BLaER1 treated with 17β-estradiol and CSF1 and Interleukin-3, amounts not matched to agents 10 nM and 100 nM (cell line): ENCODE results near the gene ARHGAP8.

Experiments
- H3K27ac ChIP-seq, 11 experiments: shearing (Covaris generic); formaldehyde crosslinking; 2 replicates each; pipeline ENCODE4 v1.8.1; 2022
- H3K27me3 ChIP-seq, 11 experiments: shearing (Covaris generic); formaldehyde crosslinking; 2 replicates each; pipeline ENCODE4 v1.8.1; 2022
- H3K36me3 ChIP-seq, 11 experiments: shearing (Covaris generic); formaldehyde crosslinking; 2 replicates each; pipeline ENCODE4 v1.8.1; 2022
- H3K4me1 ChIP-seq, 10 experiments: shearing (Covaris generic); formaldehyde crosslinking; 2 replicates each; pipeline ENCODE4 v1.8.1; 2022
- H3K4me2 ChIP-seq, 11 experiments: shearing (Covaris generic); formaldehyde crosslinking; 2 replicates each; pipeline ENCODE4 v1.8.1; 2022
- H3K4me3 ChIP-seq, 10 experiments: shearing (Covaris generic); formaldehyde crosslinking; 2 replicates each; pipeline ENCODE4 v1.8.1; 2022
- H3K9ac ChIP-seq, 11 experiments: shearing (Covaris generic); formaldehyde crosslinking; 2 replicates each; pipeline ENCODE4 v1.8.1; 2022
- H3K9me3 ChIP-seq, 11 experiments: shearing (Covaris generic); formaldehyde crosslinking; replicated peaks in 1 of 11; 2 replicates each; pipeline ENCODE4 v1.8.1; 2022
- H4K20me1 ChIP-seq, 11 experiments: shearing (Covaris generic); formaldehyde crosslinking; 2 replicates each; pipeline ENCODE4 v1.8.1; 2022
- Cebpa-rat ChIP-seq, 11 experiments: shearing (Covaris generic); IDR thresholded peaks; 2 replicates each; pipeline ENCODE4 v1.8.1; 2022

The ARHGAP8 gene

DNA sequence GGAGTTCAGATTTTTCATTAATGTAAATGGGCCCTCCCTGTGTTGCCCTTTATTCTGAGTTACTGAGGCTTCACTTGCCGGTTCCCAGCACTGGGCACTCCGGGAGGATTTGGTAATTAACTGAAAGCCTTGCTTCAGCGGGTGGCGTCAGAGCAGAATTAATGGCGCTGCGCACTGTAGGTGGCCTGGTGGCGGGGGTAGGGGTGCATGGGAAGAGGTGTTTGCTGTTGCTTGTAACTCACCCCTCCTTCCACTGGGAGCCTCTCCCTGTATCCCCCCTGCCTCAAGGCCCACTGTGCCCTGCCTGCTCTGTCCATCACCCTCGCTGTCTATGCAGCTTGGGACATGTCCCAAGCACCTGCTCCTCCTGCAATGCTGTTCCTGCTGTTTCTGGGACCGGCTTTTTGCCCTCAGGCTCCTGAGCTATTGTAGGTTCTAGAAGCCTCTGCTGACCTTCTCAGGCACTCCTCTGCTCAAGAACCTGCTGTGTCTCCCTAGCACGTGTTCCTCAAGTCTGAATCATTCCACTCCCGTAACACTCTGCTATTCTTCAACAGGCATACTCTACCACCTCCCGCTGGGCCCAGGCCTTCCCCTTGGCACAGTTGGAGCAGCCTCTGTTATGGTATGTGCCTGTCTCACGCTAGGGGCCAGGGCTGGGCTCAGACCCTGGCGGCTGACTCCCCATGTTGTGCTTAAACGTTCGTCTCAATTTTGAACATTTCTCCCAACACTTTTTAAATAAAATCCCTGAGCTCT, 24.4 kb downstream of the ARHGAP8 start:
- Histone ChIP-seq H3K9me3 (peaks cover 13 to 19% (median 17%) of the 10 kb centered on the region in 11 experiments; a peak in 20 of 22 replicates), H3K4me3 (no peak overlapping the region), H3K9ac (no peak overlapping the region), H3K4me2 (no peak overlapping the region), H3K27ac (no peak overlapping the region), H3K4me1 (no peaks in the 10 kb centered on the region), H3K27me3 (no peaks in the 10 kb centered on the region), H4K20me1 (no peaks in the 10 kb centered on the region; a peak in 1 of 22 replicates), H3K36me3 (no peaks in the 10 kb centered on the region)
- TF ChIP-seq Cebpa-rat (IDR thresholded peaks at IDR 0.05), result no peak

DNA sequence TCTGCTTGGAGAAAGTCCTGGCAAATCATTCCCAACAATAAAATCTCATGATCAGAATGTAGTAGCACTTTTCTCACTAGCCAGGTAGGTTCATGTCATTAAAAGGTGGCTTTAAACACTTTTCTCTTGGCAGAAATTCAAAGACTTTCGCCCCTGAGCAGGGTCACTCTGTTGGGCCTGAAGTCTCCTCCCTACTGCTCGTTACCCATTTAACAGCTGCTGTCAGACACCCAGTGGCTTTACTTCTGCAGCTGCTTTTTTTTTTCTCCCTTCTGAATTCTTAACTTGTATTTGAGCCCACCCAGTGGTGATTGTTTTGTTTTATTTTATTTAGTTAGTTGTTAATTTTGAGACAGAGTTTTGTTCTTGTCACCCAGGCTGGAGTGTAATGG, 25.0 kb downstream of the ARHGAP8 start:
- H3K9ac ChIP-seq, result no peak overlapping the region
- H3K4me1 ChIP-seq, result no peaks in the 10 kb centered on the region
- H4K20me1 ChIP-seq, result no peaks in the 10 kb centered on the region; a peak in 1 of 22 replicates
- H3K27me3 ChIP-seq, result no peaks in the 10 kb centered on the region
- peaks cover 13 to 18% (median 16%) of the 10 kb centered on the region in 11 experiments; a peak in 20 of 22 replicates for H3K9me3 ChIP-seq
- no peak for TF ChIP-seq Cebpa-rat (IDR thresholded peaks at IDR 0.05)
- no peaks in the 10 kb centered on the region for H3K36me3 ChIP-seq
- H3K27ac ChIP-seq, result no peak overlapping the region
- H3K4me3 ChIP-seq, result no peak overlapping the region
- H3K4me2 ChIP-seq, result no peak overlapping the region

- H3K4me2 ChIP-seq, result no peak overlapping the region
- no peaks in the 10 kb centered on the region; a peak in 1 of 22 replicates for H4K20me1 ChIP-seq
- no peak for TF ChIP-seq Cebpa-rat (IDR thresholded peaks at IDR 0.05)
- H3K27ac ChIP-seq, result no peak overlapping the region
- no peaks in the 10 kb centered on the region for H3K4me1 ChIP-seq
- H3K9ac ChIP-seq, result no peak overlapping the region
- H3K36me3 ChIP-seq, result no peaks in the 10 kb centered on the region
- H3K4me3 ChIP-seq, result no peak overlapping the region
- no peaks in the 10 kb centered on the region for H3K27me3 ChIP-seq
- H3K9me3 ChIP-seq, result no peaks in the 10 kb centered on the region
These were observed 28.6 kb downstream of the ARHGAP8 start for GRCh38 chr22:44780876-44781449.

DNA sequence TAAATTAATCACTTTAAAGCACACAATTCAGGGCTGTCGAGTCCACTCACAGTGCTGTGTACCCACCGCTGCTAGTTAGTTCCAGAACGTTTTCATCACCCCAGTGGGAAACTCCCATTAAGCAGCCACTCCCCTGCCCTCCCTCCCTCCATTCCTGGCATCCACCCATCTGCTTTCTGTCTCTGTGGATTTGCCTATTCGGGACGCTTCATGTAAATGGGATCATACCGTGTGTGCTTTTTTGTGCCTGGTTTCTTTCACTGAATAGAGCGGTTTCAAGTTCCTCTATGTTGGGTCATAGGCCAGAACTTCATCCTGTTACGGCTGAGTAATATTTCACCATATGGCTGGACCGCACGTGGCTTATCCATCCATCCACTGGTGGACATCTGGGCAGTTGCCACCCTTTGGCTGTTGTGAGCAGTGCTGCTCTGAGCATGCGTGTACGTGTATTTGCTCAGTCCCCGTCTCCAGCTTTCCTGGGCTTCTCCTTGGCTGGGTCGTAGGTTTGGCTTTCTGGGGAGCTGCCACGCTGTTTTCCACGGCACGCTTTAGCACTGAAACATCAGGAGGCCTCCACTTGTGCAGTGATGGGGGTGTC, 30.1 kb downstream of the ARHGAP8 start:
- no peaks in the 10 kb centered on the region; a peak in 1 of 22 replicates for H4K20me1 ChIP-seq
- TF ChIP-seq Cebpa-rat (IDR thresholded peaks at IDR 0.05), result no peak
- H3K4me1 ChIP-seq, result no peaks in the 10 kb centered on the region

GRCh38 chr22:44783091-44783490, 30.7 kb downstream of the ARHGAP8 start:
- H4K20me1 ChIP-seq, result no peaks in the 10 kb centered on the region; a peak in 1 of 22 replicates
- H3K36me3 ChIP-seq, result no peaks in the 10 kb centered on the region
- H3K4me2 ChIP-seq, result no peak overlapping the region
- H3K27ac ChIP-seq, result no peak overlapping the region
- H3K4me1 ChIP-seq, result no peaks in the 10 kb centered on the region
- H3K27me3 ChIP-seq, result no peaks in the 10 kb centered on the region
- no peak for TF ChIP-seq Cebpa-rat (IDR thresholded peaks at IDR 0.05)
- no peaks in the 10 kb centered on the region for H3K9me3 ChIP-seq
- no peak overlapping the region for H3K4me3 ChIP-seq
- no peak overlapping the region for H3K9ac ChIP-seq

More for the DNA sequence above, 30.1 kb downstream of the ARHGAP8 start:
- Histone ChIP-seq H3K4me3 (no peak overlapping the region), H3K9ac (no peak overlapping the region), H3K9me3 (no peaks in the 10 kb centered on the region), H3K27me3 (no peaks in the 10 kb centered on the region), H3K4me2 (no peak overlapping the region), H3K36me3 (no peaks in the 10 kb centered on the region), H3K27ac (no peak overlapping the region)

- Histone ChIP-seq H3K9me3 (no peaks in the 10 kb centered on the region), H3K27ac (no peak overlapping the region), H4K20me1 (no peaks in the 10 kb centered on the region; a peak in 1 of 22 replicates), H3K27me3 (no peaks in the 10 kb centered on the region), H3K4me1 (no peaks in the 10 kb centered on the region), H3K9ac (no peak overlapping the region), H3K4me3 (no peak overlapping the region), H3K4me2 (no peak overlapping the region), H3K36me3 (no peaks in the 10 kb centered on the region)
- no peak for TF ChIP-seq Cebpa-rat (IDR thresholded peaks at IDR 0.05)
These were observed 31.2 kb downstream of the ARHGAP8 start for GRCh38 chr22:44783581-44783980.

- no peaks in the 10 kb centered on the region for H3K4me1 ChIP-seq
- TF ChIP-seq Cebpa-rat (IDR thresholded peaks at IDR 0.05), result no peak
- no peak overlapping the region for H3K4me3 ChIP-seq
- H3K27ac ChIP-seq, result no peak overlapping the region
- no peaks in the 10 kb centered on the region for H4K20me1 ChIP-seq
- H3K27me3 ChIP-seq, result no peaks in the 10 kb centered on the region
- H3K4me2 ChIP-seq, result no peak overlapping the region
- no peaks in the 10 kb centered on the region for H3K9me3 ChIP-seq
- no peak overlapping the region for H3K9ac ChIP-seq
- no peaks in the 10 kb centered on the region for H3K36me3 ChIP-seq
These were observed 33.8 kb downstream of the ARHGAP8 start for GRCh38 chr22:44786136-44786535.

- H3K36me3 ChIP-seq, result no peaks in the 10 kb centered on the region
- no peak overlapping the region for H3K4me3 ChIP-seq
- H3K27me3 ChIP-seq, result no peaks in the 10 kb centered on the region
- no peak for TF ChIP-seq Cebpa-rat (IDR thresholded peaks at IDR 0.05)
- H3K4me2 ChIP-seq, result no peak overlapping the region
- H4K20me1 ChIP-seq, result no peaks in the 10 kb centered on the region
- H3K9ac ChIP-seq, result no peak overlapping the region
- H3K27ac ChIP-seq, result no peak overlapping the region
- H3K9me3 ChIP-seq, result no peaks in the 10 kb centered on the region
- no peaks in the 10 kb centered on the region for H3K4me1 ChIP-seq
These were observed 34.2 kb downstream of the ARHGAP8 start for GRCh38 chr22:44786610-44787009.

- Histone ChIP-seq H4K20me1 (no peaks in the 10 kb centered on the region), H3K4me3 (no peak overlapping the region), H3K9ac (no peak overlapping the region), H3K9me3 (no peaks in the 10 kb centered on the region), H3K27ac (no peak overlapping the region), H3K36me3 (no peaks in the 10 kb centered on the region), H3K4me2 (no peak overlapping the region), H3K27me3 (no peaks in the 10 kb centered on the region), H3K4me1 (no peaks in the 10 kb centered on the region)
- no peak for TF ChIP-seq Cebpa-rat (IDR thresholded peaks at IDR 0.05)
These were observed 35.5 kb downstream of the ARHGAP8 start for GRCh38 chr22:44787832-44788231.
